ENCODE results near the gene NPTX2.

Gene NPTX2

DNA sequence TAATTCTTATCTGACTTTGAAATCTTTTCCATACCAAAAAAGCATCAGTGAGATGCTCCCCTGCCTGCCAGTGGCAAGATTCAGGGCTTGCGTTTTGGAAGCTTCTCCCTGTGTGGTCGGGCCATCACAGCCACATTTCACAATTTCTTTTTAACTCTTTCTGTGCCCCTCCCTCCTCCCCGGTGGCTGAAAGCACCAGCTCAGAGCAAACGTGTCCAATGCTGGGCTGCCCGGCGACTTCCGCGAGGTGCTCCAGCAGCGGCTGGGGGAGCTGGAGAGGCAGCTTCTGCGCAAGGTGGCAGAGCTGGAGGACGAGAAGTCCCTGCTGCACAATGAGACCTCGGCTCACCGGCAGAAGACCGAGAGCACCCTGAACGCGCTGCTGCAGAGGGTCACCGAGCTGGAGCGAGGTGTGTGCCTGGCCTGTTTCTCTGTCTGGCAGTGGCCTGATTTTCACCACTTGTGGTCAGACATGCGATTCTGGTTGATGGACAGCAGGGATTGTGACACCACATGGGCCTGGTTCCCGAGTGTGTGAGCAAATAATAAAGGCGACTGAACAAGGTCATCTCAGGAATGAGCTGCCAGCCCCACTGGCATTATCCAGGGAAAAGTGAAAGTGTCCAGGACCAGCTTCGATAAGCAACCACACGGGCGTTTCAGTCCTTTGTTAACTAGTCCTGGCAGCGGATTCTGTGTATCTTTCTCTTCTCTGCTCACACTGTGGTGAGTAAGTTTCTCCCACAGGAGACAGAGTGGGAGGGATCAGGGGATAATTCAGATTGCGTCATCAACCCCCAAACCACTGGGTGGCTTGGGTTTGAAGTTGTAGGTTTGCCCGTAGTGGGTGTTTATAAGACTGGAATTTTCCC lies 2.6 kb downstream of the NPTX2 start:
- DNase-seq, result no peak

DNA sequence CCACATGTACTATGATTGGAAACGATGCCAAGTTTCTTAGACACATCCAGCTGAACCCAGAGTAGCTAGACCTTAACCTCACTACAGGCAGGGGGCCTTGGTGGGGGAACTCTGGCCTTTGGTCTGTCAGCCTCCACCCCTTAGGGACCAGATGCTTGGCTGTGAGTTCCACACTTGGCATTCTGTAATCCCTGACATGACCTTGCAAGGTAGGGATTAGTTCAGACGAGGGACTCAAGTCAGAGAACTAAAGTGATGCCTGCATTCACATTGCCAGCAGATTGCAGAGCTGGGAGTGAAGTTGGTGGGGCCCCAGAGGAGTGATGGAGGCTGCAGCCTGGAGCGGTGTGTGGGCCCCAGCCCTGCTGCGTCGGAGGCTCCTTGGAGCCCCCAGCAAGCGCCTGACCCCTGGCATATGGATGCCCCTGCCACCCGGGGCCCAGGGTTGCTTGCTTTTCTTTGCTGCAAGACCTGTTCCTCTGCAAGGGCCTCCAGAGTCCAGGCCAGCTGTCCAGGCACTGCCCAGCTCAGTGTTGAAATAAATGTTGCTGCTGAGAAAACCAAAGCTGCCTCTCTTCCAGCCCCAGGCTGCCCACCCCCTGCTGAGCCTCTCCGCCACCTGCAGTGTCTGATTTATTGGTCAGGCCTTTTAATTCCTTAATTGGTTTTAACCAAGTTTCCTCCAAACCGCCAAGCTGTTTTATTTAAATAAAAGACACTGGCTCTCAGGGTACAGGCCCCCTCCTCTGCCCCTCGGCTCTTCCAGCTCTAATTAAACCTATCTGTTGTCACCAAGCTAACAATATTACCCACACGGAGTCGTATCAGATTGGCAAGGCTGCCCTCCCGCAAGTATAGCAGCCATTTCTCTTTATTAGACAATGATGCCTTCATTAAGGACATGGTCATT lies 4.7 kb downstream of the NPTX2 start:
- no peak for DNase-seq

DNA sequence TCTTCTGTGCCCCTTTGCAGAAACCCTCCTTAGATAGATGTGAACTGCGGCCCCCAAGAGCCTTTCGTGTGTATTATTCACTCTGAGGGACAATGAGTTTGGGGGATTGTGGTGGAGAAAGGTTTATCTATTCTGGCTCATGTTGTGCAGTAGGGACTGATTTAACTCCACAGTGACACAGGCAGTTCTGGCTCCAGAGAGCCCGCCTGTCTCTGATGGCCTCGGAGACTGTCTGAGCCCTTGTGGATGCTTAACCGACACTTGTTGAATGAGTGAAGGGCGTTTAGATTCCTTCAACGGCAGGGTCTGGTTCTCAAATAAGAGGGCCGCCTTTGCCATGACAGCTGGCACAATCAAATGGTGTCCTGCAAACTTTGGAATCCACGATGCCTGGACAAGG lies 5.8 kb downstream of the NPTX2 start:
- DNase-seq, result no peak

DNA sequence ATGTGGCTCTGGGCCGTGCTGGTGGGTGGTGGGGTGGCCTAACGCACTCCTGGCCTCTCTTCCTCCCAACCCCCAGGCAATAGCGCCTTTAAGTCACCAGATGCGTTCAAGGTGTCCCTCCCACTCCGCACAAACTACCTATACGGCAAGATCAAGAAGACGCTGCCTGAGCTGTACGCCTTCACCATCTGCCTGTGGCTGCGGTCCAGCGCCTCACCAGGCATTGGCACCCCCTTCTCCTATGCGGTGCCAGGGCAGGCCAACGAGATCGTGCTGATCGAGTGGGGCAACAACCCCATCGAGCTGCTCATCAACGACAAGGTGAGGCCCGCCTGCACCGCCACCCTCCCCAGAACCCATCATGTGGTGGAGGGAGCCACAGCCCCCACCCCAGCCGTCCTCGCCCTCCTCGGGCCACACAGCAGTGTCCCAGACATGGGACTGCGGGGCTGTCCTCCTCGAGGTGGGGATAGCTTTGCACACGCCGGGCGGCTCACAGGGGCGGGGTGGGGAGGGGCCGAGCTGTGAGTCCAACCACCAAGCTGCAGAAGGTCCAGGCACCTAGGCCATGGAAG lies 7.8 kb downstream of the NPTX2 start:
- DNase-seq, result no peak

DNA sequence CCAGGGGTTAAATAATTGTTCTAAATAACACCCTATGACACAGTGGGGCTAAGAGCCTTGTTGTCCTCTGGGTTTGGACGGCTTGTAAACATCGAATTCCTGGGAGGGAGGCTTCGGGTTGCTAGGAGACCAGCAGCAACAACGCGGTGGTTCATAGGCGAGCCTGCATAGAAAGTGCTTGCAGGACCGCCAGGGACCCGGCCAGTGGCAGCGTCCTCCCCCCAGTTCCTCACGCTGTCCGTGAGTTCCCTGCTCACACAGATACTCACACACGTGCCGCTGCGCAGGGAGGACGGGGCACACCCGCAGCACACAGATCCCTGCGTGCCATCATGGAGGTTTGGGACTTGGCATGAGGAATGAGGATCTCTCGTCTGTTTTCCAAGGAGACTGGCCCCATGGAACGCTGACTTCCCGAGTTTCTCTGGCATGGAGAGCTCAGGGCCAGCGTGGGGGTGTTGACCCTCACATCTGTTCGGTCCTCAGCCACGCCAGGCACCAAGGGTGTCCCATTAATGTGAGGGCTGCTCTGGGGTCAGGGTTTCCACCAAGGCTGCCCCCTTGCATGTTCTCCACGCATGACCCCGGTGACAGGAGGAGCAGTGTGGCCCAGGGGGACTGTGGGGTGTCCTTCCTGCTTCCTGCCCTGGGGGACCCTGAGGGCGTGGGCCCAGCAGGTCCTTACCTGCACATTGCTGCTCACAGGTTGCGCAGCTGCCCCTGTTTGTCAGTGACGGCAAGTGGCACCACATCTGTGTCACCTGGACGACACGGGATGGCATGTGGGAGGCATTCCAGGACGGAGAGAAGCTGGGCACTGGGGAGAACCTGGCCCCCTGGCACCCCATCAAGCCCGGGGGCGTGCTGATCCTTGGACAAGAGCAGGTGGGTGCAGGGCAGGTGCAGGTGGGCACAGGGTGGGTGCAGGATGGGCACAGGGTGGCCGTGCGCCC lies 9.7 kb downstream of the NPTX2 start:
- DNase-seq, result no peak

DNA sequence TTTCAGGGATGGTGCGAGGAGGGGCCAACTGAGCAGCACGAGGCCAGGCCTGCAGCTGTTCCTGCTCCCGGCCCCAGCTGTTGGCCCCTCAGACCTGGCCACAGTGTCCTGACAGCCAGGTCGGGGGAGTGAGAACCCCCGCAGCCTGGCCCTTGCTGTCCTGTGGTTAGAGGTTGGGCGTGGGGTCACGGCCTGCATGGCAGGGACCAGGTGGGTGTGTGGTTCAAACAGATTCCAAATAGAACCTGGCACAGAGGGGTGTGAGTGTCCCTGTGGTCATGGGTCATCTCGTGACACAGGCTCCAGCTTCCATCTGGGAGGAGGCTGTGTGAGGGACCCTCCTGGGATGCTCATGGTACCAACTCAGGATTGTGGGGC lies 10.3 kb downstream of the NPTX2 start:
- no peak for DNase-seq

DNA sequence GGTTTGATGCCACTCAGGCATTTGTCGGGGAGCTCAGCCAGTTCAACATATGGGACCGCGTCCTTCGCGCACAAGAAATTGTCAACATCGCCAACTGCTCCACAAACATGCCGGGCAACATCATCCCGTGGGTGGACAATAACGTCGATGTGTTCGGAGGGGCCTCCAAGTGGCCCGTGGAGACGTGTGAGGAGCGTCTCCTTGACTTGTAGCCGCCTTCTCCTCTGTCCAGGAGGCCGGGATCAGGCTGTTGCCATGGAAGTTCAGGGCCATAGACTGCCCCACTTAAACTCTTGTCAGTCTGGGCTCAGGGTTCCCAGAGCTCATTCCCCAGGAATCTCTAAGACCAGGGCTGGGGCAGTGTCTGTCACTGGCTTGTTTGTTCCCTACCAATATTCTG lies 11.3 kb downstream of the NPTX2 start:
- no peak for DNase-seq

DNA sequence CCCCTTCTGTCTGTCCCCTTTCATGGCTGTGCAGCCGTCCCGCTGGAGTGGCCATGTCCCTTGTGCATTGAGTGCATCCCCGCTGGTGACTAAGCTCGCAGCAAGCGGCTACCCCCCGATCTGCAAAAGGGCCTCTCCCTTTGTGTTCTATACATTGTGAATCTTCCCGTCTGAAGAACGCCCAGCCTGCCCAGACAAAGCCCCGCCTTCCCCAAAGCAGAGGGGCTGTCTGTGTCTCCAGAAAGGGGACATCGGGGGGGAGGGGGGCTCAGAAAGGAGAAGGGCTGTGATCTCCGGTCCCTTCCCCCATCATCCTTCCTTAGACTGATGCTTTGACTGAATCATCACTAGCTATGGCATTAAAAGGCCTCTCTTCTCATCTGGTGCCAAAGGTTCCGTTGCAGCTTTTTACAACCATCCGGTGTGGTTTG lies 11.9 kb downstream of the NPTX2 start:
- no peak for DNase-seq

DNA sequence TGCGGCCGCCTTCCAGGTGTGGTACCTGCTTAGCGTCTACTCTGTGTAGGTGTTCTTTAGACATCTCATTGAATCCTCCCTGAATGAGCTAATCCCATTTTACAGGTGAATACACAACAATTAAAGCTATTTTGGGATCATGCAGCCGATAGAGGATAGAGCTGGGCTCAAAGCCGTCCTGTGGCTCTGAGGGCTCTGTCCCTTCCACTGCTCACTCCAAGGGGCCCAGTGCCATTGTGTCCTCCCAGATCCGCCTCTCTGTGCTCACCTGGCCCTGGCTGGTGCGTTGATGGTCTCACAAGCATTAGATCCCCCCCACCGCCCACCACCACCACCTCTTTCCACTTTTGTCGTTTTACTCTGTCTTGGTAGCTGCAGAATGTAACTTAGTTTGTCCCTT lies 13.1 kb downstream of the NPTX2 start:
- no peak for DNase-seq

DNA sequence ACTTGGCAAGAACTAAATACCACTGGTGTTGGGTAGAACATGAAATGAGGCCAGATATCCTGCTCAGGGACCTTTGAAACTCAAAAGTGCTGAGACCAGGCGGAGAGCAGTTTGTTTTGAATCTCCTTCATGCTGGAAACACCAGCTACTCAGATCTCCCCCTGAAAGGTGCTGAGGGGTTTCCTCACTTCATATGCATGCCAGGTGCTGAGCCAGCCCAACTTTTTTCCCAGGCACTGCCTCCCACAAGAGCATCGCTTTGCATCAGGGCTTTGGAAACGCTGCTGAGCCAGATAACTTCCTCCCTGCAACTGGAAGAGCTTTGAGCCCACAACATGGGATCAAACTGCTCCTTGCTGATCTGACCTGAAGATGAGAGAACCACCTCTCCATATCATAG lies 13.7 kb downstream of the NPTX2 start:
- no peak for DNase-seq

DNA sequence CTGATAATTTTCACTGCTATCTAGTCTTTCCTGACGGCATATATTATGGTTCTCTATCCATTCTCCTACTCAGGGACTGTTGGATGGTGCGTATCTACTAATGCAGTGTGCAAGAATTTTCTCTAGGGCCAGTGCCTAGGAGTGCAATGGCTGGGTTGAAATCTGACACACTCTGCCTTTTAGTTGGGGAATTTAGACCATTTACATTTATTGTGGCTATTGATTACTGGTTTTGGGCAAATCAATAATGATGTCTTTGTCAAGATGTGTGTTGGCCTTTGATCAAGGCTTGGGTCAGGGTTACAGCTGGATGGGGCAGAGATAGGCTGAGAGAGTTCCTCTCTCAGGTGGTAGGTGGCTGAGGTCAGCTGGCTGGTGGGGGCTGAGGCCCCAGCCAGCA lies 21.8 kb downstream of the NPTX2 start:
- no peak for DNase-seq

DNA sequence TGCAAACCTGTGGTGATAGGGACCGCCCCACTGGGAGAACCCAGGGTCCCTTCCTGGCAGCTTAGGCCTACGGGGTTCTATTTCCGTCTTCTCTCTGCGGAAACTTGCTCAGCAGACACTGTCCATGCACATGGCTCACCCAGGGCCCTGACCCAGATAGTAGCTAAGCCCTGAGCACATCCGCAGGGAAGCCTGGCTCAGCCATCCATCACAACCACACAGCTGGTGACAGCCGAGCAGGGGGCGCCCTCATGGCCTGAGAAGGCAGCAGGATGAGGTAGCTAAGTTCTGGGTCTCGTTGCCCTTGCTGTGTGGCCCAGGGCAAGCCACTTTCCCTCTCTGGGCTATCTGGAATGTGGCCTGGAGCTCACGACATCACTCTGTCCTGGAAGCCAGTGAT lies 23.3 kb downstream of the NPTX2 start:
- no peak for DNase-seq

DNA sequence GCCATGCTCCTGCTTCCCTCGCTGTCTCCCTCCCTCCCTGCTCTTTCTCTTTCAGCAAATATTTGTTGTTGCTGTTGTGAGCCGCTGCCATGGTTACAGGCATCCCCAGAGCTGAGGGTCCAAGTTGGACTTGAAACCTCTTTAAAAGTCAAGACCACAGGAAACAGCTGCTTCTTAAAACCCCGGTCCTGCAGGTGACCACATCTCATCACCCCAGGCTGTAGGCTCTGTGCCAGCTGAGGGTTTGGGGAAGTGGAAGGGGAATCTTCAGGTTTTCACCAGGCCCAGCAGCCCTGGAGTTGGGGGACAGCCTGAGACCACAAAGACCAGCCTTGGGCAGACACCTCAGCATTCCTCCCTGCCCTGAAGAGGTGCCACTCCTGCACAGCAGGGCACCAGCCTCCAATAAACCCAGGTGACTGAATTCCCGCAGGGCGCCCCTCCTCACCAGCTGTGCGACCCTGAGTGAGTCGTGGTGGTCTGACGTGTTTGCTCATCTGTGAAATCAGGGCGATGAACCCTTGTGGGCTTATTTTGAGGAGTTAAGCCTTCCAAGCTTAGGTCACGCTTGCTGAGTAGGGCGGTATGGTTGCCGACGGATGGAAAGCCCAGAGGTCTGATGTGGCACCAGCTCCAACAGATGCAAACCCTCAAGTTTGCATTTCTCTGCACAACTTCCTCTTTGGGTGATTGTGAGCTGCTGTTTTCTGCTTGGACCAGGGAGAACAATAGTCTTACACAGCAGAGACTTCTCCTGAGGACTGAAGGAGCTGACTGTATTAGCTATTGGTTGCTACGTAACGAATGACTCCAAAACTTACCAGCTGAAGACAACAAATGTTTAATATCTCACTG lies 24.8 kb downstream of the NPTX2 start:
- no peak for DNase-seq

DNA sequence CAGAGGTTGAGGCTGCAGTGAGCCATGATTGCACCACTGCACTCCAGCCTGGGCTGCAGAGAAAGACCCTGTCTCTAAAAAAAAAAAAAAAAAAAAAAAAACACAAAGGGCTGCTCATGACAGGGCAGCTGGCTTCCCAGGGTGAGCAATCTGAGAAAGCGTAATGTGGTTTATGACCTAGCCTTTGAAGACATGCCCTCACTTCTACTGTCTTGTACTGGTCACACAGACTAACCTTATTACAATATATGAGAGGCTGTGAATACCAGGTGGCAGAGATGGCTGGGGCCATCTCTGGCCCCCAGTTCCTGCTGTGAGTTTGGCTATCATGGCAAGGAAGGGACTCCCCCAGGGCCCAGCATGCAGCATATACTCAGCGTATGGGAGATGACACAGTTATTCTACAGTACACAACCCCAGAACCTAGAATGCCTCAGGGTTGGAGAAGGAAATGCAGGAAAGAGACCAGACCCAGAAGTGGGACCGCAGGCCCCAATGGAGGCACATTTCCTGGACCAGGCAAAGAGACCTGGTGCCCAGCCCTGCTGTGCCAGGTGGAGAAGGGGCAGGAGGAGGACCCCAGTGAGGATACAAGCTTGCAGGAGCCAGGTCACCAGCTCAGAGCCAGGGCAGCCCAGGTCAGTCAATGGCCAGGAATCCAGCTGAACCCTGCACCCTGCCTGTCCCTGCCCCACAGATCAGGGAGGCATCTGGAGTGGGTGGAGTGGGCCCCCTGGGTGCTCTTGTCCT lies 26.3 kb downstream of the NPTX2 start:
- DNase-seq, result no peak

DNA sequence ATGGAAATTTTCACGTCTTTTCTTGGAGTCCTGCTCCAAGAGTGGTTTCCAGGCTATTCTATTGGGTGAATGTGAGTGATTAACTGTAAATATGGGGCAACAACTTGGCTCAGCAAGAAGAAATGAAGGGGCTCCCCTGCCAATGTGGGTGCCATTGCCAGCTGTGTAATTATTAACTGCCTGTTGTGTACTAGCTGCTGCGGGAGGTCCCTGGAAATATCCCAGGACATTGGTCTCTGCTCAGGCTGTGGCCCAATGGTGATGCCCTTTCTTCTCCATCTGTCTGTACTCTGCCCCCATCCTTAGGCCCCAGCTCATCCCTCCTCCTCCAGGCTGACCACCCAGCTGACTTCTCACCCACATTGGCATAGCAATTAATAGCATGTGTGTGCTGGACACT lies 29.4 kb downstream of the NPTX2 start:
- DNase-seq, result no peak

DNA sequence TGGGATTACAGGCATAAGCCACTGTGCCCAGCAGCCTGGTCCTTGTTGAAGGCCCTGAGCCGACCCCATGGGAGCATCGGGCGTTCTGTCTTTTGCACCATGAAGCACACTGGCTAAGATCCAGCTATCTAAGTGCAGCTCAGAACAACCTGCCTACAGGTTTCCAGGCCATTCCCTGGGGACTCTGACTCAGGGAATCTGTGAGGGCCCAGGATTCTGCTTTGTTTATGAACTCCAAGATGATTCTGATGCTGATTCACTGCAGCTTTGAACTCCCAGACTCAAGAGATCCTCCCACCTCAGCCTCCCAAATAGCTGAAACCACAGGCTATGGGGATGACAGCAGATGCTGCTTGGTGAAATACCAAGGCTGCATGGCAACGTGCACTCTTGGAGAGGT lies 30.2 kb downstream of the NPTX2 start:
- DNase-seq, result no peak

DNA sequence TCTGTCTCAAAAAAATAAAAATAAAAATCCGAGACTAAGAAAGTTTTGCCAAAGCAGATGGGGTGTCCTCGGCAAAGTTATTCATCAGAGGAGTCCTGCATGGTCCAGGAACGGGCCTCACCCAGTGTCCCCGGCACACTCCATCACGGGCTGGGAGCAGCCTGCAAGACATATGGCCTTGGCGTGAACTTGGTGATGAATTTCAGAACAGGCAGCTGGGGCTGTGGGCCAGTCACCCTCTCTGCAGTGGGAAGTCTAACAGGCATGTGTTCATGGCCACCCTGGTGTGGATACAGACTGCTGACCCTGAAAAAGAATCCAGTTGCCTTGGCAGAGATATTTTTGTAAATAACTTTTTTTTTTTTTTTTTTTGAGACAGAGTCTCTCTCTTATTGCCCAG lies 34.7 kb downstream of the NPTX2 start:
- DNase-seq, result no peak

DNA sequence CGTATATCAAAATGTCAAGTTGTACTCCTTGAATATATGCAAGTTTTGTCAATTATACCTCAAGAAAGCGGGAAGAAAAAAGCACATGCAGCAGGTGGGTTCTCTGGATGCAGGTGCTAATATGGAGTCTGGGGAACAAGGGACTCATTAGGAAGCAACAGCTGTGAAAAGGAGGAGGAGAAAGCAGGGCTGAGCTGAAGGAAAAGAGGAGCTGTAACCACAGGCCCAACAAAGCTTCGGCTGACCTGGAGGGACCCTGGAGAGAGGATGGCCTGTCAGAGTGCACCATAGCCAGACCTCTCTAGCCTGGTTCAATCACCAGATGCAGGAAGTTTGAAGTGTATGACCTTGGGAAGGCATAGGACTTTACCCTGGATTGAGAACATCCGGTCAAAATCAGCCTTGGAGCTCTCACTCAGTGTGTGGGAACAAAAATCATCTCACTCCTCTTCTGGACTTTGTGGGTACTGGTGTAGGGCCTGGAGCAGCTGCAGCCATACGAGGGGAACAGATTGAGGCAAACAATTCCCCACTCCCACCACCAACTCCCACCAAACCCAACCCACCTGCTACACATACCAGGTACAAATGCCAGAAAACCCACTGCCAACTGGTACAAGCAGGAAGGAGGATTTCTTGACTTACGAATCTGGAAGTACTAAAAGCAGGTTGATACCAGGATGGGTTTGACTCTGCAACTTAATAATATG lies 36.7 kb downstream of the NPTX2 start:
- no peak for DNase-seq

DNA sequence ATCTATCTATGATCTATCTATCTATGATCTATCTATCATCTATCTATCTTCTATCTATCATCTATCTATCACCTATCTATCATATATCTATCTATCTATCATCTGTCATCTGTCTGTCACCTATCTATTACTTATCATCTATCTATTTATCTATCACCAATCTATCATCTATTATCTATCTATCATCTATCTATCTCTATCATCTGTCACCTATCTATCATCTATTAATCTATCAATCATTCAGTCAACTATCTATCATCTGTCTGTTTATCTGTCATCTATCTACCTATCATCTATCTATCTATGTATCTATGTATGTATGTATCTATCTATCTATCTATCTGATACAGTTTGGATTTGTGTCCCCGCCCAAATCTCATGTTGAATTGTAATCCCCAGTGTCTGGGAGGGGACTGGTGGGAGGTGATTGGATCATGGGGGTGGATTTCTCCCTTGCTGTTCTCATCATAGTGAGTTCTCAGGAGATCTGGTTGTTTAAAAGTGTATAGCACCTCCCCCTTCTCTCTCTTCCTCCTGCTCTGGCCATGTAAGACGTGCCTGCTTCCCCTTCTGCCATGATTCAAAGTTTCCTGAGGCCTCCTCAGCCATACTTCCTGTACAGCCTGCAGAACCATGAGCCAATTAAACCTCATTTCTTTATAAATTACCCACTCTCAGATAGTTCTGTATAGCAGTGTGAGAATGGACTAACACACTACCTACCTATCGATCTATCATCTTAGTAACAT lies 37.6 kb downstream of the NPTX2 start:
- DNase-seq, result no peak

Data from activated CD4-positive, CD25-positive, alpha-beta regulatory T cell (primary cell).